SK-N-MC (cell line): ENCODE measurements around the gene XIST.
"Not testable (repeated sequence)": the region's sequence is repeated elsewhere in the genome, so short reads cannot be mapped to it uniquely, and the experiment has no call there.

ENCODE experiments used
- EZH2 ChIP-seq: fragments of 200-600 bp; sonication (generic); IDR thresholded peaks from one replicate; pipeline ENCODE4 v1.6.1; 2017; ENCODE audit warnings: antibody characterized with exemption
- FOXP2 ChIP-seq: optimal IDR thresholded peaks from 2 replicates; pipeline ENCODE3; 2011; ENCODE audit warnings: mild to moderate bottlenecking, moderate library complexity; ENCODE audit not compliant: insufficient read depth; ENCODE audit errors: extremely low read length, control extremely low read depth
- POLR2AphosphoS5 ChIP-seq: IDR thresholded peaks from 2 replicates; pipeline ENCODE4 v1.6.1; 2012; ENCODE audit warnings: mild to moderate bottlenecking, low read depth, low read length, borderline replicate concordance

GRCh38 chrX:73804109-73804508 is 48.4 kb downstream of the XIST start:
- not testable (repeated sequence) for TF ChIP-seq EZH2, POLR2AphosphoS5, FOXP2
